Kidney epithelial cell (primary cell): Measurements from ENCODE around the gene KRTAP9-6. TPM values are rescaled to one million over a fixed set of nuclear protein-coding genes. Genes with fewer than 3 reads are reported as not detected.
"Not testable (repeated sequence)": the region's sequence is repeated elsewhere in the genome, so short reads cannot be mapped to it uniquely, and the experiment has no call there.

Experiments
- DNase-seq: peaks from one replicate; pipeline ENCODE4 v3.0.0-alpha.2; 2010; ENCODE audit warnings: low read depth
- H3K27me3 ChIP-seq: 2 replicates; pipeline ENCODE4 v1.6.0; 2011; ENCODE audit warnings: low read length; ENCODE audit not compliant: control insufficient read depth, insufficient read depth
- H3K36me3 ChIP-seq: 2 replicates; pipeline ENCODE4 v1.5.1; 2011; ENCODE audit warnings: low read length; ENCODE audit not compliant: control insufficient read depth, insufficient read depth
- H3K4me3 ChIP-seq: 2 replicates; pipeline ENCODE4 v1.5.1; 2011; ENCODE audit warnings: low read depth, mild to moderate bottlenecking, control low read depth, low read length
- total RNA-seq: library from RNA; depleted of rRNA; stranded (reverse); fragments of >200 nt; gene quantifications from 2 replicates; pipeline ENCODE4 v1.2.3, GENCODE V29; 2015
- TF ChIP-seq, protein P1 (sequence below): IDR thresholded peaks from 2 replicates; pipeline ENCODE4 v1.5.1; 2011; ENCODE audit warnings: mild to moderate bottlenecking, moderate library complexity, low read length, control low read depth, inconsistent platforms; ENCODE audit not compliant: insufficient read depth, poor library complexity, severe bottlenecking

KRTAP9-6 gene
- total RNA-seq, 1 donor from 2014 or later = not detected

DNA sequence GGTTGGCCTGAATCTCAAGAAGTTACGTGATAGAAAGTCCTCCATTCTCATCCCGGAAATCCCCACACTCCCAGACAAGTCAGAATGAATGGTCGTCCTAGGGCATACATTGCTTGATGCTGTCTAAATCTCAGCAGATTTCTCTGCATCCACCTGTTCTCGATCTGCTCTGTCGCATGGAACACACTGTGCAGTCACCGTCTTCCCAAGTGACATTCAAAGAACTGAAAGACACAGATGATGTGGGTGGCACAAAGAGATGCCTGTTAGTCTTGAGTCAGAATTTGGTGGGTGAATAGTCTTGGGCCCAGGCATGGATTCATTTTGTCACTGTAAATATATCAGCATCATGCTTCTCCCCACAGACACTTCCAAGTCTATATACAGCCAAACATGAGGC lies 33.4 kb upstream of the KRTAP9-6 start:
- no peak overlapping the region for H3K4me3 ChIP-seq
- DNase-seq = no peak
- no peaks in the 10 kb centered on the region for H3K27me3 ChIP-seq
- TF ChIP-seq, protein P1, sequence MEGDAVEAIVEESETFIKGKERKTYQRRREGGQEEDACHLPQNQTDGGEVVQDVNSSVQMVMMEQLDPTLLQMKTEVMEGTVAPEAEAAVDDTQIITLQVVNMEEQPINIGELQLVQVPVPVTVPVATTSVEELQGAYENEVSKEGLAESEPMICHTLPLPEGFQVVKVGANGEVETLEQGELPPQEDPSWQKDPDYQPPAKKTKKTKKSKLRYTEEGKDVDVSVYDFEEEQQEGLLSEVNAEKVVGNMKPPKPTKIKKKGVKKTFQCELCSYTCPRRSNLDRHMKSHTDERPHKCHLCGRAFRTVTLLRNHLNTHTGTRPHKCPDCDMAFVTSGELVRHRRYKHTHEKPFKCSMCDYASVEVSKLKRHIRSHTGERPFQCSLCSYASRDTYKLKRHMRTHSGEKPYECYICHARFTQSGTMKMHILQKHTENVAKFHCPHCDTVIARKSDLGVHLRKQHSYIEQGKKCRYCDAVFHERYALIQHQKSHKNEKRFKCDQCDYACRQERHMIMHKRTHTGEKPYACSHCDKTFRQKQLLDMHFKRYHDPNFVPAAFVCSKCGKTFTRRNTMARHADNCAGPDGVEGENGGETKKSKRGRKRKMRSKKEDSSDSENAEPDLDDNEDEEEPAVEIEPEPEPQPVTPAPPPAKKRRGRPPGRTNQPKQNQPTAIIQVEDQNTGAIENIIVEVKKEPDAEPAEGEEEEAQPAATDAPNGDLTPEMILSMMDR = no peak
- H3K36me3 ChIP-seq = no peaks in the 10 kb centered on the region

DNA sequence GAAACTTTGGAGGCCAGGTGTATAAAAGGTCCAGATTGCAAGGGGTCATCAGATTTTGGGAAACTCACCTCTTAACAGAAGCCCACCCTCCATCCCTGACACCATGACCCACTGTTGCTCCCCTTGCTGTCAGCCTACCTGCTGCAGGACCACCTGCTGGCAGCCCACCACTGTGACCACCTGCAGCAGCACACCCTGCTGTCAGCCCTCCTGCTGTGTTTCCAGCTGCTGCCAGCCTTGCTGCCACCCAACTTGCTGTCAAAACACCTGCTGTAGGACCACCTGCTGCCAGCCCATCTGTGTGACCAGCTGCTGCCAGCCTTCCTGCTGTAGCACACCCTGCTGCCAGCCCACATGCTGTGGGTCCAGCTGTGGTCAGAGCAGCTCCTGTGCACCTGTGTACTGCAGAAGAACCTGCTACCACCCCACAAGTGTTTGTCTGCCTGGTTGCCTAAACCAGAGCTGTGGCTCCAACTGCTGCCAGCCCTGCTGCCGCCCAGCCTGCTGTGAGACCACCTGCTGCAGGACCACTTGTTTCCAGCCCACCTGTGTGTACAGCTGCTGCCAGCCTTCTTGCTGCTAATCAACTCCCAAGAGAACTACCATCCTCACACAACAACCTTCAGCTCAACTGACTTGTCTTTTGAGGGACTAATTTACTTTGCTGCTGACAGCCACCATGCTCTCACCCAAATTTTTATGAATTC lies 32.6 kb upstream of the KRTAP9-6 start, which contains the start of gene KRTAP9-3:
TSS of gene KRTAP9-3 (plus strand) at position 51 of the 707 bp plus-strand sequence. CDS start at position 104, 53 bp downstream.
- H3K36me3 ChIP-seq, DNase-seq, H3K4me3 ChIP-seq, H3K27me3 ChIP-seq: not testable (repeated sequence)

DNA sequence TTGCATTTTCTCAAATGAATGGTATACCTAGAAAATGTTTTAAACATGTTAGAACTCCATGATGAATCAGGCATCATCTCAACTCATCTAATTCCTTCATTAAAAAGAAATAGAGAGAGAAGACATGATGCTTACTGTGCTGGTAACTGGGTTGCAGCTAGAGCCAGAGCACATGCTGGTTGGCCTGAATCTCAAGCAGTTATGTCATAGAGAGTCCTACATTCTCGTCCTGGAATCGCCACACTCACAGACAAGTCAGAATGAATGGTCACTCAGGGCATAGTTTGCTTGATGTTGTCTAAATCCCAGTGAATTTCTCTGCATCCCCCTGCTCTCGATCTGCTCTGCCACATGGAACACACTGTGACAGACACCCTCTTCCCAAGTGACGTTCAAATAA lies 28.1 kb upstream of the KRTAP9-6 start:
- DNase-seq = not testable (repeated sequence)

DNA sequence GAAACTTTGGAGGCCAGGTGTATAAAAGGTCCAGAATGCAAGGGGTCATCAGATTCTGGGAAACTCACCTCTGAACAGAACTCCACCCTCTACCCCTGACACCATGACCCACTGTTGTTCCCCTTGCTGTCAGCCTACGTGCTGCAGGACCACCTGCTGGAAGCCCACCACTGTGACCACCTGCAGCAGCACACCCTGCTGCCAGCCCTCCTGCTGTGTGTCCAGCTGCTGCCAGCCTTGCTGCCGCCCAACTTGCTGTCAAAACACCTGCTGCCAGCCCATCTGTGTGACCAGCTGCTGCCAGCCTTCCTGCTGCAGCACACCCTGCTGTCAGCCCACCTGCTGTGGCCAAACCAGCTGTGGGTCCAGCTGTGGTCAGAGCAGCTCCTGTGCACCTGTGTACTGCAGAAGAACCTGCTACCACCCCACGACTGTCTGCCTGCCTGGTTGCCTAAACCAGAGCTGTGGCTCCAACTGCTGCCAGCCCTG lies 27.2 kb upstream of the KRTAP9-6 start, which contains the start of gene KRTAP9-8:
TSS of gene KRTAP9-8 (plus strand) at position 51 of the 489 bp plus-strand sequence. CDS start at position 104, 53 bp downstream.
- DNase-seq, H3K36me3 ChIP-seq, H3K27me3 ChIP-seq, H3K4me3 ChIP-seq: not testable (repeated sequence)

More for the DNA sequence above, 28.1 kb upstream of the KRTAP9-6 start:
- not testable (repeated sequence) for H3K4me3 ChIP-seq, H3K27me3 ChIP-seq, H3K36me3 ChIP-seq

DNA sequence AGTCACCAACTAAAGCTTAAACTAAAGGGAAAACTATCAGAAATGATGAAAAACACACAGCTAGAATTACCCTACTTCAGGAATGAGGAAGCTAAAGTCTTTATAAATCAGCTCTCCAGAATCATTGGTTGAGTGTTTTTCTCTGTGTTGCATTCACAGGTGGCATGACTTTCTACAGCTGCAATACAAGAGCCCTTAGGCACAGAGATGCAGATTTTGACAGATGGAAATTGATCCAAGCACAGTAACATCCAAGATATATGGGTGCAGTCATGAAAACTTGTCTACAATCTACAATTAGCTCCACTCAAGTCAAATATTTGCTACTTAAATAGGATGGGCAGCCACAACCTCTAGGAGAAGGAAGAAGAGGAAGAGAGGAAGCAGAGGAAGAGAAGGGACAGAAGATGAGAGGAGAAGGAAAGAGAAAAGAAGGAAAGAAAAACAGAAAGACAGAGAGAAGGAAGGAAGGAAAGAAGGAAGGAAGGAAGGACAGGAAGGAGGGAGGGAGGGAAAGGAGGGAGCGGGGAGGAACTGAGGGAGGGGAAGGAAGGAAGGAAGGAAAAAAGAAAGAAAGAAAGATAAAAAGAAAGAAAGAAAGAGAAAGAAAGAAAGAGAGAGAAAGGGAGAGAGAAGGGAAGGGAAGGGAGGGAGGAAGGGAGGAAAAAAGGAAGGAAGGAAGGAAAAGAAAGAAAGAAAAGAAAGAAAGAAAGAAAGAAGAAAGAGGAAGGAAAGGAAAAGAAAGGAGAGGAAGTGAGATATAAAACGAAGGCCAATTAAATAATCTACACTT lies 18.0 kb upstream of the KRTAP9-6 start:
- DNase-seq, H3K4me3 ChIP-seq, H3K36me3 ChIP-seq, H3K27me3 ChIP-seq: not testable (repeated sequence)

DNA sequence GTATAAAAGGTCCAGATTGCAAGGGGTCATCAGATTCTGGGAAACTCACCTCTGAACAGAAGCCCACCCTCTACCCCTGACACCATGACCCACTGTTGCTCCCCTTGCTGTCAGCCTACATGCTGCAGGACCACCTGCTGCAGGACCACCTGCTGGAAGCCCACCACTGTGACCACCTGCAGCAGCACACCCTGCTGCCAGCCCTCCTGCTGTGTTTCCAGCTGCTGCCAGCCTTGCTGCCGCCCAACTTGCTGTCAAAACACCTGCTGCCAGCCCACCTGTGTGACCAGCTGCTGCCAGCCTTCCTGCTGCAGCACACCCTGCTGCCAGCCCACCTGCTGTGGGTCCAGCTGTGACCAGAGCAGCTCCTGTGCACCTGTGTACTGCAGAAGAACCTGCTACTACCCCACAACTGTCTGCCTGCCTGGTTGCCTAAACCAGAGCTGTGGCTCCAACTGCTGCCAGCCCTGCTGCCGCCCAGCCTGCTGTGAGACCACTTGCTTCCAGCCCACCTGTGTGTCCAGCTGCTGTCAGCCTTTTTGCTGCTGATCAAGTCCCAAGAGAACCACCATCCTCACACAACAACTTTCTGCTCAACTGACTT lies 15.4 kb upstream of the KRTAP9-6 start, which contains the start of gene KRTAP9-4:
TSS of gene KRTAP9-4 (plus strand) at position 51 of the 604 bp plus-strand sequence. CDS start at position 85, 34 bp downstream.
- DNase-seq, H3K27me3 ChIP-seq, H3K4me3 ChIP-seq, H3K36me3 ChIP-seq: not testable (repeated sequence)

DNA sequence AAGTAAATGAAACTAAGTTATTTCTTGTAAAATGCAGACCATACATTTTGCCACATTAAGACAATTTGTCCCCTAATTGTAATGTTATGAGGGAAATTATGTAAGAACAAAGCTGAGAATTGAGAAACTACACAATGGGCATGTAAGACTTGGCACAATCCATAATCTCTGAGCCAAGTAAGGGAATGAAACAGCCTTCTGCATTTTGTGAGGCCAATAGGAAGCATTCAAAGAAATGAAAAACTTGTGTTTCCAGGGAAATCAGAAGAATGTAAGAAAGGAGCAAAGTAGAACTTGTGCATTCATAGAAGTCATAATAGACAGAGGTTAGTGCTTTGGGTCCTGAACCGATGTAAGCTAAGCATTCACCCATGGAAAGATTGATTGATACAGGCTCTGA lies 13.9 kb upstream of the KRTAP9-6 start:
- Histone ChIP-seq H3K36me3 (no peaks in the 10 kb centered on the region), H3K27me3 (no peaks in the 10 kb centered on the region), H3K4me3 (no peak overlapping the region)
- TF ChIP-seq, protein P1 = no peak
- DNase-seq = no peak

DNA sequence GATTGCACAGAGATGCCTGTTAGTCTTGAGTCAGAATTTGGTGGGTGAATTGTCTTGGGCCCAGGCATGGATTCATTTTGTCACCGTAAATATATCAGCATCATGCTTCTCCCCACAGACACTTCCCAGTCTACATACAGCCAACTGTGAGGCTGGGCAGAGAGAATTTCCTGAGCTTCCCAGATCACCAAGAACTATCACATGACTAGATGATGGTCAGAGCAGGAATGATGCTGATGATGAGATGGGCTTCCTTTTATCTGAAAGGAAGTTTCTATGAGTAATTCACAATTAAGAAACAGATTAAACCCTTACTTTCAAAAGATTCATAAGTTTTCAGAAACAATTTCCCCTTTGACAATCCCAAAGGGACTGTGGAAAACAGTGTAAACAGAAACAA lies 10.3 kb upstream of the KRTAP9-6 start:
- no peak overlapping the region for H3K4me3 ChIP-seq
- no peaks in the 10 kb centered on the region for H3K27me3 ChIP-seq
- no peak for DNase-seq
- TF ChIP-seq, protein P1 = no peak
- H3K36me3 ChIP-seq = no peaks in the 10 kb centered on the region

DNA sequence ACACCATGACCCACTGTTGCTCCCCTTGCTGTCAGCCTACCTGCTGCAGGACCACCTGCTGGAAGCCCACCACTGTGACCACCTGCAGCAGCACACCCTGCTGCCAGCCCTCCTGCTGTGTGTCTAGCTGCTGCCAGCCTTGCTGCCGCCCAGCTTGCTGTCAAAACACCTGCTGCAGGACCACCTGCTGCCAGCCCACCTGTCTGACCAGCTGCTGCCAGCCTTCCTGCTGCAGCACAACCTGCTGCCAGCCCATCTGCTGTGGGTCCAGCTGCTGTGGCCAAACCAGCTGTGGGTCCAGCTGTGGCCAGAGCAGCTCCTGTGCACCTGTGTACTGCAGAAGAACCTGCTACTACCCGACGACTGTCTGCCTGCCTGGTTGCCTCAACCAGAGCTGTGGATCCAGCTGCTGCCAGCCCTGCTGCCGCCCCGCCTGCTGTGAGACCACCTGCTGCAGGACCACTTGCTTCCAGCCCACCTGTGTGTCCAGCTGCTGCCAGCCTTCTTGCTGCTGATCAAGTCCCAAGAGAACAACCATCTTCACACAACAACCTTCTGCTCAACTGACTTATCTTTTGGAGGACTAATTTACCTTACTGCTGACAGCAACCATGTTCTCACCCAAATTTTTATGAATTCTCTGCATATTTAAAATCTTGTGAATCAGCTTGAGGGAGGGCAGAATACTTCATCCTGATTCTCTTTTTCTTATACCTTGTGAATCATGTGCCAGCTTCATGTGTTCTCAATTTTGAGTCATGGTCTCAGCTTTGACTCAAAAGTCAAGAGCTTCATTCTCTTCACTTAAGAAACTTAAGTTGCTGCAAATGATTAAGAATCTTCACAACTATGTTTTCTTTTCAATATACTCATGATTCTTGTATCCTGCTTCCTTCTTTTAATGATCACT lies 9.5 kb upstream of the KRTAP9-6 start, which contains the start of gene KRTAP9-9:
TSS of gene KRTAP9-9 (plus strand) at position 4 of the 910 bp plus-strand sequence.
- DNase-seq, H3K36me3 ChIP-seq, H3K27me3 ChIP-seq, H3K4me3 ChIP-seq: not testable (repeated sequence)
